Measurements from ENCODE around the gene RCCD1.

The RCCD1 gene

GRCh38 chr15:90914305-90915080 lies 40.2 kb upstream of the RCCD1 start:
- no peak overlapping the region for H3K4me3 ChIP-seq (replicated peaks; ENCODE audit: low read depth, low read length)
- no peak for TF ChIP-seq CTCF (IDR thresholded peaks at IDR 0.05; ENCODE audit: low read depth, low read length, missing control alignments)
- DNase-seq (ENCODE audit: extremely low read depth, low read depth), result no peak

GRCh38 chr15:90915216-90915807 lies 39.4 kb upstream of the RCCD1 start:
- no peak for DNase-seq (ENCODE audit: extremely low read depth, low read depth)
- no peak overlapping the region for H3K4me3 ChIP-seq (replicated peaks; ENCODE audit: low read depth, low read length)
- no peak for TF ChIP-seq CTCF (IDR thresholded peaks at IDR 0.05; ENCODE audit: low read depth, low read length, missing control alignments)

GRCh38 chr15:90915808-90916440 lies 38.8 kb upstream of the RCCD1 start:
- no peak for TF ChIP-seq CTCF (IDR thresholded peaks at IDR 0.05; ENCODE audit: low read depth, low read length, missing control alignments)
- no peak for DNase-seq (ENCODE audit: extremely low read depth, low read depth)
- H3K4me3 ChIP-seq (replicated peaks; ENCODE audit: low read depth, low read length), result no peak overlapping the region

- H3K4me3 ChIP-seq (replicated peaks; ENCODE audit: low read depth, low read length), result no peak overlapping the region
Observed at GRCh38 chr15:90916461-90916860, 38.2 kb upstream of the RCCD1 start.

GRCh38 chr15:90917569-90917968 lies 37.1 kb upstream of the RCCD1 start:
- DNase-seq (ENCODE audit: extremely low read depth, low read depth), result no peak
- TF ChIP-seq CTCF (IDR thresholded peaks at IDR 0.05; ENCODE audit: low read depth, low read length, missing control alignments), result no peak
- no peak overlapping the region for H3K4me3 ChIP-seq (replicated peaks; ENCODE audit: low read depth, low read length)

More at GRCh38 chr15:90916461-90916860, 38.2 kb upstream of the RCCD1 start:
- DNase-seq (ENCODE audit: extremely low read depth, low read depth), result no peak
- no peak for TF ChIP-seq CTCF (IDR thresholded peaks at IDR 0.05; ENCODE audit: low read depth, low read length, missing control alignments)

GRCh38 chr15:90918034-90918788 lies 36.5 kb upstream of the RCCD1 start:
- TF ChIP-seq CTCF (IDR thresholded peaks at IDR 0.05; ENCODE audit: low read depth, low read length, missing control alignments), result no peak
- no peak overlapping the region for H3K4me3 ChIP-seq (replicated peaks; ENCODE audit: low read depth, low read length)
- no peak for DNase-seq (ENCODE audit: extremely low read depth, low read depth)
